Mammary epithelial cell (primary cell): Measurements from ENCODE around the gene HS6ST2.

Experiments used
- EZH2 ChIP-seq: IDR thresholded peaks from 2 replicates; pipeline ENCODE4 v1.6.1; 2012; ENCODE audit warnings: low read length, inconsistent platforms, borderline replicate concordance
- TF ChIP-seq, protein P1 (sequence below), 2 donors: IDR thresholded peaks in 1 of 2; conservative IDR thresholded peaks in 1 of 2; 2 replicates each; pipeline ENCODE4 v1.5.1; 2011 to 2012; ENCODE audit warnings: inconsistent platforms in 2 of 2, low read length in 2 of 2, mild to moderate bottlenecking in 2 of 2, control low read depth in 1 of 2, low read depth in 1 of 2; ENCODE audit not compliant: insufficient read depth in 1 of 2; ENCODE audit errors: extremely low read depth in 1 of 2

DNA sequence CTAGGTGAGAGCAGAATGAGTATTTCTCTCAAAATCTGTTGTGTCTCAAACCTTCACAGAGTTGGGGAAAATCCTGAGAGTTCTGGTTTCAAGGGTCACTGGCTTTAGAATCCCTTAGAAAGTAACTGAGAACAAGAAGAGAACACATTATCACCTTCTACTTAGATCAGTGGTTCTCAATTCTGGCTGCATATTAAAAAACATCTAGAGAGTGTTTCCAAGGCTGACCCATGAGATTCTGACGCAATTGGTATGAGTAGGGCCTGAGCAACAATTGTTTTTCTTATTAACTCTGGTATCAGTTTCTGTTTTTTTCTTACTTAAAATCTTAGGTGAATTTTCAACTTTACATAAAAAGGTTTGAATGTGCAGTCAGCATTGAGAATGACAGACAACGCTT lies 212.8 kb downstream of the HS6ST2 start:
- TF ChIP-seq, protein P1, sequence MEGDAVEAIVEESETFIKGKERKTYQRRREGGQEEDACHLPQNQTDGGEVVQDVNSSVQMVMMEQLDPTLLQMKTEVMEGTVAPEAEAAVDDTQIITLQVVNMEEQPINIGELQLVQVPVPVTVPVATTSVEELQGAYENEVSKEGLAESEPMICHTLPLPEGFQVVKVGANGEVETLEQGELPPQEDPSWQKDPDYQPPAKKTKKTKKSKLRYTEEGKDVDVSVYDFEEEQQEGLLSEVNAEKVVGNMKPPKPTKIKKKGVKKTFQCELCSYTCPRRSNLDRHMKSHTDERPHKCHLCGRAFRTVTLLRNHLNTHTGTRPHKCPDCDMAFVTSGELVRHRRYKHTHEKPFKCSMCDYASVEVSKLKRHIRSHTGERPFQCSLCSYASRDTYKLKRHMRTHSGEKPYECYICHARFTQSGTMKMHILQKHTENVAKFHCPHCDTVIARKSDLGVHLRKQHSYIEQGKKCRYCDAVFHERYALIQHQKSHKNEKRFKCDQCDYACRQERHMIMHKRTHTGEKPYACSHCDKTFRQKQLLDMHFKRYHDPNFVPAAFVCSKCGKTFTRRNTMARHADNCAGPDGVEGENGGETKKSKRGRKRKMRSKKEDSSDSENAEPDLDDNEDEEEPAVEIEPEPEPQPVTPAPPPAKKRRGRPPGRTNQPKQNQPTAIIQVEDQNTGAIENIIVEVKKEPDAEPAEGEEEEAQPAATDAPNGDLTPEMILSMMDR (conservative IDR thresholded peaks at IDR 0.05 in 1 of 2, IDR thresholded peaks at IDR 0.05 in 1 of 2; ENCODE audit: extremely low read depth in 1 of 2, insufficient read depth in 1 of 2, low read depth in 1 of 2, low read length in 2 of 2) = no peak
- TF ChIP-seq EZH2 = no peak
